T-helper 1 cell (primary cell): ENCODE measurements around the gene TRABD2B.

Experiments used
- DNase-seq, 5 donors: peaks; one replicate each; pipeline ENCODE4 v3.0.0-alpha.2; 2012 to 2020

TRABD2B gene

DNA sequence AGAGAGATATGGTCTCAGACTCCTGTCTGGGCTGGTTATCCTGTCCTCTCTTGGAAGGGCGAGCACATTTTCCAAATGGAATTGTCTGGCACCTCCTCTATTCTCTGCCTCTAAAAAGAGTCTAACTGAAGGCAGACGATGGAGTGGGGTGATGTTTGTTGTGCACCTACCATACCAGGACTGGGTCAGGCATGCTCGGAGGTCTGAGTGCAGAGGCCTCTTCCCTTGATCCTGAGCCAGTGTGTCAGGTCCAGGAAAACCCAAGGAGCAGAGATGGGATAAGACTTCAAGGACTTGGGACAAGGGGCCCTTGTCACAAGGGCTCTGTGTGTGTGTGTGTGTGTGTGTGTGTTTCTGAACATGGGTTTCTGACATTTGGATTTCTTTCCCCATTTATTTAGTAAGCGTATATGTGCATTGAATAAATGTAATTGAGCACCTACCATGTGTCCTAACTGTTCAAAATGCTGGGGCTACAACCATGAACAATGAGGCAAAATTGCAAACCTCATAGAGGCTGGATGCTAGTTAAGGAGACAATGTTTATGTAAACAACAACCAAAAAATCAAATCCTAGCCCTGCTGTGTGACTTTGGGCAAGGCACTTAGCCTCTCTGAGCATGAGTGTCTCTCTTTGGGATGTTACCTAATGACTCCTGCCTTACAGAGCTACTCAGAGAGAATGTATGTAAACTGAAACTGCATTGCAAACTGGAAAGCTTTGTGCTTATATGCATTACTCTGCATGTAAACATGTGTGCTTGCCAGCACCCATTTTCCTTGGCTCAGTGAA, 283.0 kb downstream of the TRABD2B start:
- DNase-seq = no peak

DNA sequence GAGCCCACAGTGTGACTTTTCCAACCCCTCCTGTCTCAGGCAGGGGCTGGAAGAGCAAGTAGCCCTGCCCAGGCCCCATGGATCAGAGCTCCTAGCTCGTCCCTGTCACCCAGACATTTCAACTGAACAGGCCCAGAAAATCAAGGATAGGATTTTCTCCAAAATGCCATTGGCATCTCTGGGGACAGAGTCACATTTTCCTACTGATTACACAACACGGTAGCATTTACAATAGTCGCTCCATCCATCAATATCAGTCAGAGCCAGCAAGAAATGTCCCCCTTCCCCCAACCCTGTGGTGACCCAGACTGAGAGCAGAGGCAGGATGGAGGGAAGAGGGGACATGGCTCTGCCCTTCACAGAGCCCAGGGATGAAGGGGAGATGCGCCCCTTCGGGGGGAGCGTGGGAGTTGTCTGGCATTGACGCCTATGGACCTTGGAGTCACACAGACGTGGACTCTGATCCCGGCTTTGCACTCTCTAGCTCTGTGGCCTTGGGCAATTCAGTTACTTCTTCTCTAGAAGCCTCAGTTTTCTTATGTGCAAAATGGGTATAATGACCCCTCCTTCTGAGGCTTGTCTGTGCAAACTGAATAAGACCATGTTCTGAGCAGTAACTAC, 283.7 kb downstream of the TRABD2B start:
- no peak for DNase-seq

DNA sequence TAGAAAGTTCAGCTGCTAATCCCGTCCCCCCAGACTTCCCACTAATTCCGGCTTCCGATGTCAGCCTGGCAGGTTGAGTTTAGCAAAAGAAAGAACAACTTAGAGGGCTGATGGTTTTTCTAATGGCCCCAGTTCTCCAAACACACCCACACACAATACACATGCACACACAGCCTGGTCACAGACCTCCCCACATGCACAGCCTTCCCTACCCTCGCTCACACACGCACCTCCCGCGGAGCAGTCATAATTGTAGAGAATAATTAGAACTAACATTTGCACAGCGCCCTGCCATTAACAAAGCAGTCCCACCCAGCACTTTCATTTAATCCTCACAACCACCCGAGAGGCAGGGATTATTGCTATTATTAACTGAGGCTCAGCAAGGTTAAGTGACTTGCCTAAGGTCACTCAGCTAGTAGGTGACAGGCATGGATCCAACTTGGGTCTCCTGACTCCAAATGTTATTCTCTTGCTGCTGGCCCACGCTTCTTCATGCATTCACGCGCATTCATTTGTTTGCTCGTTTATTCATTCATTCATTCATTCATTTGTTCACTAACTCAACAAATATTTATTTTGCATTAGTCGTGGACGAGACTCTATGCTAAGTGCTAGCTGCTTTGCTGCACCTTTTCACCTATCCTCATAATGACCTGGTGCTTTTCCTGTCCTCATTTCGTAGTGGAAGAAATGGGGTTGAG, 284.4 kb downstream of the TRABD2B start:
- DNase-seq = no peak

DNA sequence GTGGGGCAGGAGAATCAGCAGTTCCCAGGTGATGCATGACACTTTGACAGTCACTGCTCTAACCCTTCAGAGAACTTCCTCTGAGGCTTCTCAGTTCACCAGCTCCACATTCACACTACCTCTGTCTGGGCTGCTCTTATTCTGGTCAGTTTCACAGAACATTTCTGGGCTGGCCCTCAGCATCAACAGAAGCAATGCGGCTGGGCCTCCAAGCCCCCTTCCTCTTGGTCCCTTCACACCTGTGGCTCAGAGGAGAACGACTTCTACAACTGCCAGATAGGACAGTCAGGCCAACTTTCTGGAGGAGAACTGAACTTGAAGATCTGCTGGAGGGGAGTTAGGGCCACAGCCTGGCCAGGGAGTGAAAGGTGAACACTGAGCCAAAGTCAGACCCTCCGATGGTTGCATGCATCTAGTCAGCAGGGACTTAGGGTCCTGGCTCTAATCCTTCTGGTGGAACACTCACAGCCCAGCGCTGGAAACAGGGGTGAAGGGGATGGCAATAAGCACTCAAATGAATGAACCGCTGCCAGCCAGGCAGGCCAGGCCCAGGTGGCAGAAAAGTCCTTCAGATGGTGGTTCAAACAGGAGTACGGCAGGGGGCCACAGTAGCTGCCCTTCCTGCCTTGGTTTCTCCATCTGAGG, 285.2 kb downstream of the TRABD2B start:
- DNase-seq = no peak

DNA sequence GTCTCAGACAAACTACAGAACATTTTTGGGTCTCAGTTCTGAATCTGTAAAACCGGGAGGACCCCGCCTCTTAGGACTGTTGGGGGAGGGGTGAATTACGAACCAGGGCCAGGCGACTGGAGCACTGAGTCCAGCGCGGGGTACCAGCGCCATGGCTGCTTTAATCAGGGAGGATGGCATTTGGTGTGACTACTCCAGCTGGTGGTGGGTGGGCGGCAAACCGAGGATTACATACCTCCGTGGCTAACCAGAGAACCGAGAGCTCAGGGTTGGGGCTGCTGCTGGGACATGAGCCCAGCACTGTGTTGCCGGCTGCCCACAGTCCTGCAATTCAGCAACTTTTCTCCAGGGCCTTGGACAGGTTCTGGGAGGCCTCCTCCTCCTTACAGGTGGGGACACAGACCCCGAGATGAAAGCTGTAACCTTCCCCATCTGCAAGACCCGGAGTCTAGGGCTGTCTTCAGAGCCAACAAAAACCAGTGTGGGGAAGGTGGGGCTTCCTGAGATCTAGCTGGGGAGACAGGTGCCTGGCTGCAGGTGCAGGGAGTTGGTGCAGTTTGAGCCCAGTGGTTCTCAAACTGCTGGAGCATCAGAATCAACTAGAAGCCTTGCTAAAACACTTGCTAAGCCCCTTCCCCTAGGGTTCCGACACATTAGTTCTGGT, 285.9 kb downstream of the TRABD2B start:
- no peak for DNase-seq
